Neural cell (in vitro differentiated cells): ENCODE measurements around the gene SLC25A25. TPM values are rescaled to one million over a fixed set of nuclear protein-coding genes. Genes with fewer than 3 reads are reported as not detected.

Source experiments
- H2AFZ ChIP-seq: fragments of 200-600, 300-800 bp; sonication (generic), shearing (Covaris generic); 2 replicates; pipeline ENCODE4 v1.6.0; 2014; ENCODE audit warnings: low read depth, mild to moderate bottlenecking, antibody characterized with exemption, low read length, moderate library complexity
- H3F3A ChIP-seq: fragments of 200-600 bp; shearing (Covaris generic); 2 replicates; pipeline ENCODE4 v1.6.1; 2016; ENCODE audit warnings: mild to moderate bottlenecking, moderate library complexity, mixed read lengths, antibody characterized with exemption, low read length; ENCODE audit not compliant: insufficient read depth, poor library complexity, severe bottlenecking
- H3K27ac ChIP-seq: fragments of 200-600, 300-800 bp; sonication (generic), shearing (Covaris generic); 2 replicates; pipeline ENCODE4 v1.5.1; 2014; ENCODE audit warnings: mild to moderate bottlenecking, low read length, moderate library complexity
- H3K27me3 ChIP-seq: fragments of 300-800, 200-600 bp; sonication (generic), shearing (Covaris generic); 2 replicates; pipeline ENCODE4 v1.6.0; 2014; ENCODE audit warnings: mild to moderate bottlenecking, low read depth, low read length, moderate library complexity; ENCODE audit not compliant: insufficient read depth
- H3K36me3 ChIP-seq: fragments of 300-800, 200-600 bp; sonication (generic), shearing (Covaris generic); 2 replicates; pipeline ENCODE4 v1.5.1; 2014; ENCODE audit warnings: mild to moderate bottlenecking, antibody characterized with exemption, low read length, moderate library complexity; ENCODE audit not compliant: insufficient read depth
- H3K4me2 ChIP-seq: fragments of 300-800, 200-600 bp; sonication (generic), shearing (Covaris generic); 2 replicates; pipeline ENCODE4 v1.6.0; 2014; ENCODE audit warnings: mild to moderate bottlenecking, low read length
- H3K4me3 ChIP-seq: fragments of 300-800, 200-600 bp; sonication (generic), shearing (Covaris generic); 2 replicates; pipeline ENCODE4 v1.5.1; 2014; ENCODE audit warnings: mild to moderate bottlenecking, low read length, moderate library complexity
- H3K79me2 ChIP-seq: fragments of 200-600 bp; shearing (Covaris generic); replicated peaks from 2 replicates; pipeline ENCODE4 v1.6.0; 2014; ENCODE audit warnings: mild to moderate bottlenecking, low read length, moderate library complexity; ENCODE audit not compliant: insufficient read depth
- H3K9ac ChIP-seq: fragments of 300-800, 200-600 bp; sonication (generic), shearing (Covaris generic); 2 replicates; pipeline ENCODE4 v1.6.1; 2016; ENCODE audit warnings: mild to moderate bottlenecking, low read length, mixed read lengths
- H3K9me2 ChIP-seq: fragments of 200-600 bp; shearing (Covaris generic); 2 replicates; pipeline ENCODE4 v1.6.1; 2016; ENCODE audit warnings: mild to moderate bottlenecking, low read length, mixed read lengths; ENCODE audit not compliant: insufficient read depth
- H3K9me3 ChIP-seq: fragments of 200-600, 300-800 bp; sonication (generic), shearing (Covaris generic); 2 replicates; pipeline ENCODE4 v1.6.1; 2016; ENCODE audit warnings: mild to moderate bottlenecking, mixed run types, low read length, moderate library complexity, mixed read lengths
- H4K20me1 ChIP-seq: fragments of 200-600 bp; shearing (Covaris generic); 2 replicates; pipeline ENCODE4 v1.6.1; 2016; ENCODE audit warnings: mild to moderate bottlenecking, mixed run types; ENCODE audit not compliant: insufficient read depth
- EP300 ChIP-seq: fragments of 450-650 bp; conservative IDR thresholded peaks from 2 replicates; pipeline ENCODE4 v1.6.1; 2014; ENCODE audit warnings: antibody characterized with exemption, mild to moderate bottlenecking, moderate library complexity; ENCODE audit not compliant: poor library complexity, severe bottlenecking
- EZH2 ChIP-seq: fragments of 200-600, 300-800 bp; shearing (Covaris generic), sonication (generic); IDR thresholded peaks from 2 replicates; pipeline ENCODE4 v1.6.1; 2014; ENCODE audit warnings: antibody characterized with exemption, low read length, borderline replicate concordance, mild to moderate bottlenecking; ENCODE audit not compliant: insufficient read depth, poor library complexity, severe bottlenecking
- MXI1 ChIP-seq: fragments of 450-650 bp; conservative IDR thresholded peaks from 2 replicates; pipeline ENCODE4 v1.6.1; 2014; ENCODE audit warnings: antibody characterized with exemption, mild to moderate bottlenecking; ENCODE audit not compliant: poor library complexity, severe bottlenecking
- POLR2AphosphoS5 ChIP-seq: IDR thresholded peaks from 2 replicates; pipeline ENCODE4 v1.6.1; 2012
- RAD21 ChIP-seq: fragments of 450-650 bp; conservative IDR thresholded peaks from 2 replicates; pipeline ENCODE4 v1.6.1; 2014; ENCODE audit warnings: antibody characterized with exemption, mild to moderate bottlenecking, moderate library complexity
- SMC3 ChIP-seq: fragments of 450-650 bp; conservative IDR thresholded peaks from 2 replicates; pipeline ENCODE4 v1.6.1; 2014; ENCODE audit warnings: antibody characterized with exemption, mild to moderate bottlenecking, moderate library complexity; ENCODE audit not compliant: poor library complexity
- TAF1 ChIP-seq: IDR thresholded peaks from 2 replicates; pipeline ENCODE4 v1.6.1; 2012; ENCODE audit warnings: low read depth
- polyA plus RNA-seq: library from polyadenylated mRNA; depleted of rRNA; stranded (reverse); fragments of >200 nt; gene quantifications from 2 replicates; pipeline ENCODE4 v1.2.3, GENCODE V29; 2014
- TF ChIP-seq, protein P1 (sequence below): fragments of 450-650 bp; IDR thresholded peaks from 2 replicates; pipeline ENCODE4 v1.5.1; 2014; ENCODE audit warnings: antibody characterized with exemption, mild to moderate bottlenecking, moderate library complexity; ENCODE audit not compliant: poor library complexity, severe bottlenecking
- TF ChIP-seq, protein P2 (sequence below): IDR thresholded peaks from 2 replicates; pipeline ENCODE4 v1.6.1; 2012; ENCODE audit warnings: borderline replicate concordance

The SLC25A25 gene
- polyA plus RNA-seq, 1 donor from 2014 or later: 43.7 TPM

DNA sequence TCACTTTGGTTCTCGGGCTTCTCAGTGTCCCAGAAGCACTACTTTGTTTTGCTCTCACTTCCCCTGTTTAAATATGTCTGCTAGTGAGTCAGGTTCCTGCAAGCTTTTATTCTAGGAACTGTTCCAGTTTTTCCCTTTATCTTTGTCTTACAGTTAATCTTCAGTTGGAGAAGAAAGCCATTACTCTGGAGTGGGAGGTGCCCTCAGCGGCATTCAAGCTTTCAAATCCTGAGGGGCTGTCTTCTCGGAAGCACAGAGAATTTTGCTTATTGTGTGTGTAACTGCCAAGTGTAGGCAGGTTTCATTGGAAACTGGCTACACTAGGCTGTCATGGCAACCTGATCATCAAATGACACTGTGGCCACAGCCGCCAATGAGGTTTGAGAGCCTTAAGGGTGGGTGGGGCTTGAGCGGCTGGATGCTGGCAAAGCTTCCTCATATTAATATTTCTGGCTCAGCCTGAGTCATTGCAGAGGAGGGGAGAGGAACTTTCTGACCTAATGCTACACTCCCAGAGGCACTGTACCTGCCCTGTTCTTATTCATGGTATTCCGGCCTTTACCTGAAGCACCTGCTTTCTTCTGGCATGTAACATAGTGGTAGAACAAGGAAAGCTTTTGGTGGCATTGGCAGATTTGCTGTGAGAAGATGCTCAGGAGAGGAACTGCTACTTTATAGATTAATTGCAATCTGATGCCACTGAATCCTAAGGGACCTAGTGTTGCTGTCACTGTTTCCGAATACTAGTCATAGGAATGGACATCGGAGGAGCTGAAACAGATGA lies 26.3 kb downstream of the SLC25A25 start:
- H3K4me3 ChIP-seq: peak overlapping the region; percentile 62
- no peak overlapping the region for H2AFZ ChIP-seq

DNA sequence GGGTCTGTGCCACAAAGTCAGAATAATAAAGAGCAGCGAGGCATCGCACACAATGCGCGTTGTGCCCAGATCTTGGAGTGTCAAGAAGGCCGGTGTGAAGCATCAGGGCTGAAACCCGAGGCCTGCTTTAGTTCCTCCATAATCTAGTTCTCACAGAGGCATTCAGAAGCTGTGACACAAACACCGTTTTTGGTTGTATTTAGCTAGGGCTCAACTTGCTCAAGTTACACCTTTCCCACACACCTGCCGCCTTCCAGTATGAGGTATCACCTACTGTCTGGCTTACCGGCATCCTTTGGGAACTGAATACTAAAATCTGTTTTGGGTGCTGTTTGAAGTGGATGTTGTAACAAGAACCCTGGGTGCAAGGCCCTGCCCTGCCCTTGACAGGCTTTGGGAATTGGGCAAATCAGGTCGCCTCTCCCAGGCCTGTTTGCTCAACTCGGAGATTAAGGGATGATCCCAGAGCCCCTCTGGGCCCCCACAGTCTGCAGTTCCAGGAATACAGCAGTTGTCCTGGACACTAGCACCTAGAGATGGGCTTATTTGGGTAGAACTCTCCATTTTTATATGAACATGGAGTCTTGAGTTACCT lies 27.0 kb downstream of the SLC25A25 start:
- Histone ChIP-seq H3F3A (peaks cover 7% of the 10 kb centered on the region), H3K4me3 (peak overlapping the region; percentile 62), H3K79me2 (peaks cover 28% of the 10 kb centered on the region), H3K27me3 (no peaks in the 10 kb centered on the region), H3K4me2 (peak overlapping the region; percentile 85), H3K9me2 (no peaks in the 10 kb centered on the region), H3K36me3 (no peaks in the 10 kb centered on the region), H2AFZ (no peak overlapping the region), H4K20me1 (no peaks in the 10 kb centered on the region), H3K9me3 (no peaks in the 10 kb centered on the region), H3K9ac (peak overlapping the region; percentile 74), H3K27ac (peak overlapping the region; percentile 95)
- TF ChIP-seq SMC3 (no peak), EP300 (no peak), RAD21 (no peak), EZH2 (no peak), POLR2AphosphoS5 (no peak), MXI1 (no peak), TAF1 (no peak)
- TF ChIP-seq, protein P1, sequence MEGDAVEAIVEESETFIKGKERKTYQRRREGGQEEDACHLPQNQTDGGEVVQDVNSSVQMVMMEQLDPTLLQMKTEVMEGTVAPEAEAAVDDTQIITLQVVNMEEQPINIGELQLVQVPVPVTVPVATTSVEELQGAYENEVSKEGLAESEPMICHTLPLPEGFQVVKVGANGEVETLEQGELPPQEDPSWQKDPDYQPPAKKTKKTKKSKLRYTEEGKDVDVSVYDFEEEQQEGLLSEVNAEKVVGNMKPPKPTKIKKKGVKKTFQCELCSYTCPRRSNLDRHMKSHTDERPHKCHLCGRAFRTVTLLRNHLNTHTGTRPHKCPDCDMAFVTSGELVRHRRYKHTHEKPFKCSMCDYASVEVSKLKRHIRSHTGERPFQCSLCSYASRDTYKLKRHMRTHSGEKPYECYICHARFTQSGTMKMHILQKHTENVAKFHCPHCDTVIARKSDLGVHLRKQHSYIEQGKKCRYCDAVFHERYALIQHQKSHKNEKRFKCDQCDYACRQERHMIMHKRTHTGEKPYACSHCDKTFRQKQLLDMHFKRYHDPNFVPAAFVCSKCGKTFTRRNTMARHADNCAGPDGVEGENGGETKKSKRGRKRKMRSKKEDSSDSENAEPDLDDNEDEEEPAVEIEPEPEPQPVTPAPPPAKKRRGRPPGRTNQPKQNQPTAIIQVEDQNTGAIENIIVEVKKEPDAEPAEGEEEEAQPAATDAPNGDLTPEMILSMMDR: no peak

More for the DNA sequence above, 26.3 kb downstream of the SLC25A25 start:
- H3K4me2 ChIP-seq: peak overlapping the region; percentile 85
- peaks cover 28% of the 10 kb centered on the region for H3K79me2 ChIP-seq
- H3K27ac ChIP-seq: peak overlapping the region; percentile 95
- no peaks in the 10 kb centered on the region for H3K9me2 ChIP-seq
- H3K9me3 ChIP-seq: no peaks in the 10 kb centered on the region
- H4K20me1 ChIP-seq: no peaks in the 10 kb centered on the region
- H3K36me3 ChIP-seq: no peaks in the 10 kb centered on the region
- H3F3A ChIP-seq: peaks cover 7% of the 10 kb centered on the region
- peak overlapping the region; percentile 74 for H3K9ac ChIP-seq
- no peaks in the 10 kb centered on the region for H3K27me3 ChIP-seq
- TF ChIP-seq EZH2: no peak
- peak; percentile 86 for TF ChIP-seq EP300
- TF ChIP-seq, protein P2, sequence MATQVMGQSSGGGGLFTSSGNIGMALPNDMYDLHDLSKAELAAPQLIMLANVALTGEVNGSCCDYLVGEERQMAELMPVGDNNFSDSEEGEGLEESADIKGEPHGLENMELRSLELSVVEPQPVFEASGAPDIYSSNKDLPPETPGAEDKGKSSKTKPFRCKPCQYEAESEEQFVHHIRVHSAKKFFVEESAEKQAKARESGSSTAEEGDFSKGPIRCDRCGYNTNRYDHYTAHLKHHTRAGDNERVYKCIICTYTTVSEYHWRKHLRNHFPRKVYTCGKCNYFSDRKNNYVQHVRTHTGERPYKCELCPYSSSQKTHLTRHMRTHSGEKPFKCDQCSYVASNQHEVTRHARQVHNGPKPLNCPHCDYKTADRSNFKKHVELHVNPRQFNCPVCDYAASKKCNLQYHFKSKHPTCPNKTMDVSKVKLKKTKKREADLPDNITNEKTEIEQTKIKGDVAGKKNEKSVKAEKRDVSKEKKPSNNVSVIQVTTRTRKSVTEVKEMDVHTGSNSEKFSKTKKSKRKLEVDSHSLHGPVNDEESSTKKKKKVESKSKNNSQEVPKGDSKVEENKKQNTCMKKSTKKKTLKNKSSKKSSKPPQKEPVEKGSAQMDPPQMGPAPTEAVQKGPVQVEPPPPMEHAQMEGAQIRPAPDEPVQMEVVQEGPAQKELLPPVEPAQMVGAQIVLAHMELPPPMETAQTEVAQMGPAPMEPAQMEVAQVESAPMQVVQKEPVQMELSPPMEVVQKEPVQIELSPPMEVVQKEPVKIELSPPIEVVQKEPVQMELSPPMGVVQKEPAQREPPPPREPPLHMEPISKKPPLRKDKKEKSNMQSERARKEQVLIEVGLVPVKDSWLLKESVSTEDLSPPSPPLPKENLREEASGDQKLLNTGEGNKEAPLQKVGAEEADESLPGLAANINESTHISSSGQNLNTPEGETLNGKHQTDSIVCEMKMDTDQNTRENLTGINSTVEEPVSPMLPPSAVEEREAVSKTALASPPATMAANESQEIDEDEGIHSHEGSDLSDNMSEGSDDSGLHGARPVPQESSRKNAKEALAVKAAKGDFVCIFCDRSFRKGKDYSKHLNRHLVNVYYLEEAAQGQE: peak; percentile 89
- peak; percentile 91 for TF ChIP-seq POLR2AphosphoS5
- TF ChIP-seq RAD21: peak; percentile 25
- peak; percentile 87 for TF ChIP-seq TAF1
- TF ChIP-seq, protein P1: no peak
- no peak for TF ChIP-seq SMC3
- TF ChIP-seq MXI1: peak; percentile 78
